ENCODE results near the gene RYR2.

DNA sequence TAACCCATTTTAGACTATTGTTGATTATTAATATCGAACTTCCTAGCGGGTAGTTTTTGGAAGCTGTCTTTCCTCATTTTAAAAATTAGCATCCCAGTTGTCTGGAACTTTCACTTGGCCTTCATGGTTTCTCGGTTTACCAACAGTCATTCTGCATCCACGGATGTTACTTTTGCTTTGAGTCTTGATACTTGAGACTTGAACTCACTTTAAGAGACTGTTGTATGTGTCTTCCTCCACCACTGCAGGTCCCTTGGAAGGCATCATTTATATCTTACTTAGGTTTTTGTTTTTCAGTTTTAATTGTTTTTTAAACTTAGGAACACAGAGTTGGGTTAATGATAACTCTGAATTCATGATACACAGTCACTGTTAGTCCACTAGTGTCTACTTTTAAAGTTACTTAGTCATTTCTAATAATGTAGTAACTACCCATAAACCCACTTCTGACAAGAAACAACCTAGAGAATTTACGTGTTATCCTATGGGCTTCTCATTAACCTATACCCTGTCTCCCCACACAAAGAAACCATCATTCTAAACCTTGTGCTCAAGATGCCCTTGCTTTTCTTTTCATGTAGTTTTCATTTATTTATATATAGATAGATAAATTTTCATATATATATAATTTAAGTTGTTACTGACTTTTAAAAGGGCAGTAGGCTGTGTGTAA, 696.1 kb downstream of the RYR2 start:
- TF ChIP-seq CTCF (conservative IDR thresholded peaks at IDR 0.05; ENCODE audit: low read length), result no peak
- TF ChIP-seq EZH2phosphoT487 (IDR thresholded peaks at IDR 0.05; ENCODE audit: borderline replicate concordance, low read depth, low read length), result no peak
